Liver (tissue), 9 donors: Measurements from ENCODE around the gene CUL7. TPM values are rescaled to one million over a fixed set of nuclear protein-coding genes. Genes with fewer than 3 reads are reported as not detected.

Experiments used
- DNase-seq: peaks from one replicate; pipeline ENCODE4 v3.0.0-alpha.2; 2017; ENCODE audit warnings: low spot score
- H3K27ac ChIP-seq, 2 donors: one replicate each; pipeline ENCODE4 v1.7.0; 2013; ENCODE audit warnings: inconsistent platforms in 2 of 2, low read length in 2 of 2, control low read depth in 1 of 2, low read depth in 1 of 2, mild to moderate bottlenecking in 1 of 2
- H3K27me3 ChIP-seq, 4 donors: one replicate each; pipeline versions ENCODE4 v1.6.1 to v1.7.0; 2013; ENCODE audit warnings: low read length in 3 of 4, inconsistent platforms in 1 of 4, mild to moderate bottlenecking in 1 of 4, moderate library complexity in 1 of 4; ENCODE audit not compliant: control insufficient read depth in 4 of 4, insufficient read depth in 4 of 4
- H3K36me3 ChIP-seq, 4 donors: one replicate each; pipeline versions ENCODE4 v1.6.1 to v1.7.0; 2013; ENCODE audit warnings: low read length in 3 of 4, mild to moderate bottlenecking in 3 of 4, low read depth in 1 of 4, moderate library complexity in 1 of 4; ENCODE audit not compliant: control insufficient read depth in 4 of 4, insufficient read depth in 3 of 4
- H3K4me1 ChIP-seq, 4 donors: one replicate each; pipeline versions ENCODE4 v1.6.1 to v1.7.0; 2013; ENCODE audit warnings: low read length in 3 of 4, mild to moderate bottlenecking in 3 of 4, moderate library complexity in 1 of 4; ENCODE audit not compliant: control insufficient read depth in 4 of 4, insufficient read depth in 4 of 4
- H3K4me3 ChIP-seq, 3 donors: one replicate each; pipeline versions ENCODE4 v1.6.1 to v1.7.0; 2013; ENCODE audit warnings: low read length in 3 of 3, control low read depth in 1 of 3, low read depth in 1 of 3, mild to moderate bottlenecking in 1 of 3
- H3K9ac ChIP-seq, 2 donors: one replicate each; pipeline ENCODE4 v1.7.0; 2013; ENCODE audit warnings: low read length in 2 of 2, mild to moderate bottlenecking in 2 of 2, moderate library complexity in 2 of 2, control low read depth in 1 of 2, low read depth in 1 of 2
- H3K9me3 ChIP-seq, 4 donors: one replicate each; pipeline versions ENCODE4 v1.6.1 to v1.7.0; 2013; ENCODE audit warnings: low read length in 3 of 4; ENCODE audit not compliant: control insufficient read depth in 4 of 4
- ATF3 ChIP-seq: IDR thresholded peaks from 2 replicates; pipeline ENCODE4 v1.6.1; 2016; ENCODE audit warnings: antibody characterized with exemption
- CTCF ChIP-seq: fragments of 150-350 bp; IDR thresholded peaks from 2 replicates; pipeline ENCODE4 v1.5.1; 2017; ENCODE audit warnings: improper control_type of control experiment, low read depth, low read length; ENCODE audit not compliant: missing input control
- EGR1 ChIP-seq, 2 donors: IDR thresholded peaks; 2 replicates each; pipeline ENCODE4 v1.6.1; 2016 to 2018; ENCODE audit warnings: antibody characterized with exemption in 2 of 2, low read depth in 2 of 2
- FOXA1 ChIP-seq: IDR thresholded peaks from 2 replicates; pipeline ENCODE4 v1.6.1; 2016; ENCODE audit warnings: antibody characterized with exemption
- FOXA2 ChIP-seq: IDR thresholded peaks from 2 replicates; pipeline ENCODE4 v1.6.1; 2016; ENCODE audit warnings: antibody characterized with exemption
- GABPA ChIP-seq, 2 donors: IDR thresholded peaks in 1 of 2; conservative IDR thresholded peaks in 1 of 2; 2 replicates each; pipeline ENCODE4 v1.6.1; 2016; ENCODE audit warnings: antibody characterized with exemption in 2 of 2, mild to moderate bottlenecking in 1 of 2, moderate library complexity in 1 of 2
- HNF4A ChIP-seq, 2 donors: conservative IDR thresholded peaks; 2 replicates each; pipeline ENCODE4 v1.6.1; 2016; ENCODE audit warnings: antibody characterized with exemption in 2 of 2, mild to moderate bottlenecking in 2 of 2
- HNF4G ChIP-seq: IDR thresholded peaks from 2 replicates; pipeline ENCODE4 v1.6.1; 2016; ENCODE audit warnings: antibody characterized with exemption
- JUND ChIP-seq, 2 donors: IDR thresholded peaks; 2 replicates each; pipeline ENCODE4 v1.6.1; 2016; ENCODE audit warnings: antibody characterized with exemption in 2 of 2
- MAX ChIP-seq: IDR thresholded peaks from 2 replicates; pipeline ENCODE4 v1.6.1; 2016; ENCODE audit warnings: antibody characterized with exemption
- NR2F2 ChIP-seq: IDR thresholded peaks from 2 replicates; pipeline ENCODE4 v1.6.1; 2016; ENCODE audit warnings: antibody characterized with exemption
- RAD21 ChIP-seq, 2 donors: IDR thresholded peaks; 2 replicates each; pipeline ENCODE4 v1.6.1; 2016; ENCODE audit warnings: antibody characterized with exemption in 2 of 2, mild to moderate bottlenecking in 2 of 2
- REST ChIP-seq: IDR thresholded peaks from 2 replicates; pipeline ENCODE4 v1.6.1; 2016; ENCODE audit warnings: antibody characterized with exemption, mild to moderate bottlenecking
- RXRA ChIP-seq, 2 donors: IDR thresholded peaks; 2 replicates each; pipeline ENCODE4 v1.6.1; 2017 to 2018; ENCODE audit warnings: antibody characterized with exemption in 2 of 2, mild to moderate bottlenecking in 1 of 2
- SP1 ChIP-seq: IDR thresholded peaks from 2 replicates; pipeline ENCODE4 v1.6.1; 2018; ENCODE audit warnings: antibody characterized with exemption, mild to moderate bottlenecking
- TAF1 ChIP-seq: conservative IDR thresholded peaks from 2 replicates; pipeline ENCODE4 v1.6.1; 2016; ENCODE audit warnings: antibody characterized with exemption, mild to moderate bottlenecking
- YY1 ChIP-seq: IDR thresholded peaks from 2 replicates; pipeline ENCODE4 v1.6.1; 2016; ENCODE audit warnings: antibody characterized with exemption, mild to moderate bottlenecking
- ZBTB33 ChIP-seq: IDR thresholded peaks from 2 replicates; pipeline ENCODE4 v1.6.1; 2016; ENCODE audit warnings: antibody characterized with exemption
- WGBS: extraction: QIAGEN DNeasy Blood & Tissue Kit; methylation state at CpG from one replicate; pipeline ENCODE4 v1.1.7; 2013; 5-methylcytosine and 5-hydroxymethylcytosine counted together
- polyA plus RNA-seq, 2 donors: library from polyadenylated mRNA; stranded (reverse) in 1 of 2; unstranded in 1 of 2; fragments of 200-250 nt in 1 of 2; fragments of >200 nt in 1 of 2; fragmentation: Nextera tagmentation in 1 of 2; extraction: Ambion mirVana in 1 of 2; gene quantifications; one replicate each; pipeline versions ENCODE4 v1.2.1 to v1.2.3, GENCODE V29; 2013 to 2015
- total RNA-seq, 2 donors: library from RNA; depleted of rRNA; stranded (reverse); fragments of >200 nt; gene quantifications; one replicate each; pipeline ENCODE4 v1.2.3, GENCODE V29; 2014
- donor health status: healthy.
- donor health status: healthy.
- donor health status: healthy.
- donor health status: healthy.
- donor health status: healthy.

CUL7 gene
- total and polyA plus RNA-seq, 4 donors = 2.2 to 10.4 (median 7.7) TPM

GRCh38 chr6:43036712-43037111 is 16.9 kb downstream of the CUL7 start:
- Histone ChIP-seq H3K4me1 (peaks cover 2 to 12% (median 8%) of the 10 kb centered on the region in 4 donors), H3K9me3 (no peaks in the 10 kb centered on the region), H3K36me3 (peaks cover 0 to 52% (median 35%) of the 10 kb centered on the region in 4 donors), H3K4me3 (no peak overlapping the region), H3K27me3 (no peaks in the 10 kb centered on the region), H3K9ac (no peak overlapping the region), H3K27ac (no peak overlapping the region)
- TF ChIP-seq RXRA (IDR thresholded peaks at IDR 0.05) = no peak
- no peak for TF ChIP-seq RAD21 (IDR thresholded peaks at IDR 0.05)
- no peak for TF ChIP-seq EGR1 (IDR thresholded peaks at IDR 0.05; ENCODE audit: low read depth in 2 of 2)
- no peak for TF ChIP-seq SP1
- TF ChIP-seq MAX = no peak
- no peak for TF ChIP-seq FOXA1
- no peak for TF ChIP-seq NR2F2
- no peak for TF ChIP-seq REST
- TF ChIP-seq YY1 = no peak
- TF ChIP-seq HNF4G = no peak
- no peak for TF ChIP-seq FOXA2
- no peak for TF ChIP-seq ATF3
- no peak for DNase-seq
- 92% methylated on average over 9 of the region's 9 CpGs for WGBS

- Histone ChIP-seq H3K4me1 (peaks cover 2 to 12% (median 8%) of the 10 kb centered on the region in 4 donors), H3K36me3 (peaks cover 0 to 51% (median 35%) of the 10 kb centered on the region in 4 donors), H3K9me3 (no peaks in the 10 kb centered on the region), H3K9ac (no peak overlapping the region), H3K27ac (no peak overlapping the region), H3K4me3 (no peak overlapping the region), H3K27me3 (no peaks in the 10 kb centered on the region)
- WGBS = 39% methylated on average over 4 of the region's 4 CpGs
- DNase-seq = no peak
- TF ChIP-seq GABPA (IDR thresholded peaks at IDR 0.05 in 1 of 2, conservative IDR thresholded peaks at IDR 0.05 in 1 of 2) (no peak), RXRA (IDR thresholded peaks at IDR 0.05) (no peak), FOXA2 (no peak), ATF3 (no peak), HNF4A (conservative IDR thresholded peaks at IDR 0.05) (no peak)
Measured at GRCh38 chr6:43035495-43036194, 18.0 kb downstream of the CUL7 start.

- H3K9ac ChIP-seq = no peak overlapping the region
- H3K27me3 ChIP-seq = no peaks in the 10 kb centered on the region
- peaks cover 5 to 54% (median 40%) of the 10 kb centered on the region in 4 donors for H3K36me3 ChIP-seq
- 94% methylated on average over 2 of the region's 2 CpGs for whole genome bisulfite sequencing
- no peak overlapping the region for H3K4me3 ChIP-seq
- no peak for DNase-seq
- H3K27ac ChIP-seq = no peak overlapping the region
- peaks cover 2 to 12% (median 8%) of the 10 kb centered on the region in 4 donors for H3K4me1 ChIP-seq
- no peaks in the 10 kb centered on the region for H3K9me3 ChIP-seq
- TF ChIP-seq RAD21 (IDR thresholded peaks at IDR 0.05) (no peak), HNF4A (conservative IDR thresholded peaks at IDR 0.05) (no peak), SP1 (no peak), TAF1 (no peak), FOXA1 (no peak), MAX (no peak), FOXA2 (no peak), RXRA (IDR thresholded peaks at IDR 0.05) (no peak), EGR1 (IDR thresholded peaks at IDR 0.05; ENCODE audit: low read depth in 2 of 2) (no peak), YY1 (no peak), CTCF (no peak), JUND (IDR thresholded peaks at IDR 0.05) (no peak), GABPA (IDR thresholded peaks at IDR 0.05 in 1 of 2, conservative IDR thresholded peaks at IDR 0.05 in 1 of 2) (no peak), ZBTB33 (no peak)
Measured at GRCh38 chr6:43034190-43034525, 19.5 kb downstream of the CUL7 start.
